Middle frontal gyrus (tissue), 1 donor: Measurements from ENCODE around the gene ANKRD40CL.

Experiments
- DNase-seq: peaks from one replicate; pipeline ENCODE4 v3.0.0-alpha.2; 2015; ENCODE audit warnings: low spot score; ENCODE audit errors: extremely low spot score

ANKRD40CL gene

DNA sequence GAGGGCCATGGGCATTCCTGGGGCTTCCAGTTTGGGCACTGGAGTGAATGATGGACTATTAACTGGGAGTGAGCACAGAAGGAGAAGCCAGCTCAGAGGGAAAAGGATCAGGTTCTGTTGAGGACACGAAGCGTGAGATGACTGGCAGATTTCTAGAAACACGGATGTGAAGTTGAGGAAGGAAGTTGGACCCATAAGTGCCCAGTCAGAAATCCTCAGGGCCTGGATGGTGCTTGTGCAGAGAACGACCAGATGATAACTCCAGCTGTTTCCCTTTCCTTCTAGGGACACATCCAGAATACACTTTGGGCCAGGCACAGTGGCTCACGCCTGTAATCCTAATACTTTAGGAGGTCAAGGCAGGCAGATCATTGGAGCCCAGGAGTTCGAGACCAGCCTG lies 23.3 kb upstream of the ANKRD40CL start:
- DNase-seq, result no peak

DNA sequence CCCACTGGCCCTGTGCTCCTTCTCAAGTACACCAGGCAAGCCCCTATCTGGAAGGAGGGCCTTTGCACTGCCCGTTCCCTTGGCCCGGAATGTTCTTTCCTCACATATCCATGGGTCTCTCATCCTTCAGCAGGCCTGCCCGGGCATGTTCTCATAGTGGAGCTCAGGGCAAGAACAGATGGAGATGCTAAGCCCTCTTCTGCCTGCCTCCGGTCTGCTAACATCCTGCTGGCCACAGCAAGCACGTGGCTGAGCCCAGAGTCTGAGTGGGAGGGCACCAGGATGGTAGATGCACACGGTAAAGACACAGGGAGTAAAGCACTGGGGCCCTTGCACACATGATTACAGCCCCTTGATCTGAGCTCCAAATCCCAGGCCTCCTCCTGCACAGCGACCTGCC lies 19.8 kb upstream of the ANKRD40CL start:
- no peak for DNase-seq

DNA sequence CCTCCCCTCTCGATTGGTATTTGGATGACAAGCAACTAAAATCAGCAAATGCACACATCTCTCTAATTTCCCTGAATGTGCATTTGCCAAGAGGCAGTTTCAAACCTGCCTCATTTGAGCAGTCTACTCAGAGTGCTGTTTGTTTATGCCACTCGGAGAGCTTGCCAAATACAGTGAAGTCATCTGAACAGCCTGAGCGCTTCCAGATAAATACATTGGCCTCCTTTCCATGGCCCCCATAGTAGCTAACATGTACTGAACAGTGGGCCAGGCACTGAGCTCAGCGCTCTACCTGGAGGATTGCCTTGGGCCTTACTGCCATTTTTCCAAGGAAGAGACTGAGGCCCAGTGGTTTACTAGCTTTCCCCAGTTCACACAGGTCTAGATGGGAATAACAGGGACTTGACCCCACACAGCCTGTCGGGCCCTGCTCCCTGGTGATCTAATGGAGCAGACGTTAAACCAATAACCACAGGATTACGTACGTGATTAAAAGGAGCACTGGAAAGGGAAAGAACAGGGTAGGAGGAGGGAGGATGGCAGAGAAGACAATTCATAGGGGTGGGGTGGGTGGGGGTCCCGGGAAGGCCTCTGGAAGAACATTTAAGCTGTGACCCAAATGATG lies 18.7 kb upstream of the ANKRD40CL start:
- DNase-seq, result no peak

DNA sequence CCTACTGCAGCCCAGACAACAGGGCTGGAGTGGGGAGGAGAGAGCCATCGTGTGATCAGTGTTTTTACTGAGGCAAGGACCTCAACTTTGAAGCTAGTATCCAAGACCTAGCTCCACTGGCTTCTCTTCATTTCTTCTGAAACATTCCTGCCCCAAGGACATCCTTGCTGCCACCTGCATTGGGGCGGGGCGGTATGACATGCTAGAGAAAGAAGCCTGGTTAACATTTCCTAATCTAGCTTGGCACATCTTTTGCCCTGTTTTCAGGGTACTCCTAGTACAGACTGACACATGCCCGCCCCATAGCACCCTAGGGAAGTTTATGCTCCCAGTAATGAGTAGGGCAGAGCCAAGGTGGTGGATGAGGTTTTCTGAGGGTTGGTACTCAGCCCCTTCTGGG lies 17.8 kb upstream of the ANKRD40CL start:
- no peak for DNase-seq

DNA sequence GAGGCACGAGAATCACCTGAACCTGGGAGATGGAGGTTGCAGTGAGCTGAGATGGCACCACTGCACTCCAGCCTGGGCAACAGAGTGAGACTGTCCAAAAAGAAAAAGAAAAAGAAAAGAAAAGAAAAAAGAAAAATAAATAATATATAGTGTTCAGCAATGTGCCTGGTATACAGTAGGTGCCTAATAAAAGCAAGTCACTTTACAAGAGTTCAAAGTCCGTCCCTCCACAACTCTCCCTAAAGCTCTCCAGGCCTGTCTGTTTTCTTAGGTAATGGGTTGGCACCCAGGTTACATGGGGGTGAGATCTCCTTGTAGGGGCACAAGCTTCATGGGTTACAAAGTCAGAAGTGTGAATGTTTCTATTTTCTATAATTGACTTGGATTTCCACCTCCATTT lies 16.6 kb upstream of the ANKRD40CL start:
- no peak for DNase-seq

DNA sequence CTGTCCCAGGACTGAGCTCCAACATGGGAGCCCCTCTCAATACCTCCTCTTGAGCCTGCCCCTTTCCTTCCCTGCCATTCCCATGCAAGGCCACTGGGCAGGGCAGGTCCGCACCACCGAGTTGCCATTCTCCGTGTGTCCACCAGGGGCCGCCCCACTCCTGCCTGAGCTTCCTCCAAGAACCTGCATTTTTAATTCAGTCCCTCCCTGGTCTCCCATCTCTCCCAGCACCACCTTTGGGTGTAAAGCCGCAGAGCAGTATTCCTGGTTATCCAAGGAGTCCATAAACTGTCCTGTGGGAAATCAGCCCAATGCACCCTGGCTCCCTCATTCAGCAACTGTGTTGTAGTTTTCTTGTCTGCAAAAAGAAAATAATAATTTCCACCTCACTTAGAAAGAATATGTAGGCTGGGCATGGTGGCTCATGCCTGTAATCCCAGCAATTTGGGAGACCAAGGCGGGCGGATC lies 15.9 kb upstream of the ANKRD40CL start:
- DNase-seq, result peak; percentile 74

DNA sequence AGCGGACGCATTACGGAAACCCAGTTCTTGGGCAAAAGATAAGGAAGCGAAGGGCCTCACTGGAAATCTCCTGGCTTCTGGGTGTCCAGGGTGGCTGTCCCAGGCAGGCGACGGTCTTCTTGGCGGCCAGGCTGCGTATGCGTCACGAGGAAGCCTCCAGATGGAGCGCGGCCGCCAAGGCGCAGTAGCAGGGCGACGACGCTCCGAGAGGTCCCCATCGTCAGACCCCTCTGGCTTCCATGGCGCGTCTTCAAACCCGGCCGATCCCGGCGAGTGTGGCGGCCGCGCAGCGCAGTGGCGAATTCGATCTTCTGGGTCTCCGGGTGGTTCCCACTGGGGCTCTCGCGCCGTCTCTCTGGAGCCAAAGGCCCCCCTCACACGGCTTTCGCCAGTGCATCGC lies 13.8 kb upstream of the ANKRD40CL start:
- DNase-seq, result no peak

DNA sequence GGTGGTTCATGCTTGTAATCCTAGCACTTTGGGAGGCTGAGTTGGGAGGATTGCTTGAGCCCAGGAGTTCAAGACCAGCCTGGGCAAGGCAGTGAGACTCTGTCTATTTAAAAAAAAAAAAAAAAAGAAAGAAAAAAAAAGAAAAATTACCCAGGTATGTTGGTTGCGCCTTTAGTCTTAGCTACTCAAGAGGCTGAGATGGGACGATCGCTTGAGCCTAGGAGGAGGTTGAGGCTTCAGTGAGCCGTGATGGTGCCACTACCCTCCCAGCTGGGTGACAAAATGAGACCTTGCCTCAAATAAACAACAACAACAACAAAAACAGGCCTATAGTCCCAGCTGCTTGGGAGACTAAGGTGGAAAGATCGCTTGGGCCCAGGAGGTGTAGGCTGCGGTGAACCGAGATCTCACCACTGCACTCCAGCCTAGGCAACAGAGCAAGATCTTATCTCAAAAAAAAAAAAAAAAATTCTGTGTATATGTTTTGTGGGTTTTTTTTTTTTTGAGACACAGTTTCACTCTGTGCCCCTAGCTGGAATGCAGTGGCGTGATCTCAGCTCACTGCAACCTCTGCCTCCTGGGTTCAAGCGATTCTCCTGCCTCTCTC lies 12.5 kb upstream of the ANKRD40CL start:
- no peak for DNase-seq

DNA sequence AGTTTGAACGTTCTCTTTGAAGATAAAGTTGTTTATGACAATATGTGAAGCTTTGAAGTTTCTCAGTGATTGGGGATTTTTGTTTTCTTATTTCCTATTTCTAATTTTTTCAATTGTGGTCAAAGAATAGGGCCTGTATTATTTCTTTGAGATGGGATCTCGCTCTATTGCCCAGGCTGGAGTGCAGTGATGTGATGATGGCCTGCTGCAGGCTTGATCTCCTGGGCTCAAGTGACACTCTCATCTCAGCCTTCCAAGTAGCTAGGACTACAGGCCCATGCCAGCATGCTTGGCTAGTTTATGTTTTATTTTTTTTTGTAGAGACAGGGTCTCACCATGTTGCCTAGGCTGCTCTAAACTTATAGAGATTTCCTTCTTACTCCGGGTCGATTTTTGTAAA lies 11.7 kb upstream of the ANKRD40CL start:
- DNase-seq, result no peak

DNA sequence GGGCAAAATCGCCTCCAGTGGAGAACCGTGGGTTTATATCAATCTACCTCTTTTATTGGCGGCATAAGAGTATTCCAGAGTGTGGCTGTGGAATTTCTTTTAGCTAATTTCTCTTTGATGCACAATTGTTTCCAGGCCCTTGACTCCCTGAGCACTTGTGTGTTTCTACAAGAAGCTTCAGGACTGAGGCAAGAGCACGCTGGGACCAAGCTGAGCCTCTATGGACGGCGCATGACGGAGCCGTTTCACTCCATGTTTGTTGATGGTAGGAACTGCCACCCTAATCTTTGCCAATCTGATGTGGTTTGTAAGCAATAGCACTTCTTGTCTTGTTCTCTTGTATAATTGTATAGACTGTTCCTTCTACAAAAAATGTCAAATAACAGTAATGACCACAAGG lies 11.2 kb upstream of the ANKRD40CL start:
- no peak for DNase-seq

DNA sequence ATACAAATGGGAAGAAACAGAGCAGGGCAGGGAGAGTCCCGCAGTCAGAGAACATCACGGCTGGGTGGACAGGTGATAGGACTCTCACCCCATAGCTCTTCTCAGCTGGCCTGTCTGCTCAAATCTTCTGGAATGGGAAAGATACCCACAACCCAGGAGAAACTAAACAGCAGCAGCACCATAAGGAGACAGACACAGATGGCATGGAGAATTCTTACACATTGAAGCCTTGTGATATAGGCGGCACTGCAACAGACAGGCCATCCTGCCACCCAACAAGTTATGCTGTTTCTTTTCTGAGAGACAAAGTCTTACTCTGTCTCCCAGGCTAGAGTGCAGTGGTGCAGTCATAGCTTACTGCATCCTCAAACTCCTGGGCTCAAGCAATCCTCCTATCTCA lies 8.6 kb upstream of the ANKRD40CL start:
- DNase-seq, result no peak

DNA sequence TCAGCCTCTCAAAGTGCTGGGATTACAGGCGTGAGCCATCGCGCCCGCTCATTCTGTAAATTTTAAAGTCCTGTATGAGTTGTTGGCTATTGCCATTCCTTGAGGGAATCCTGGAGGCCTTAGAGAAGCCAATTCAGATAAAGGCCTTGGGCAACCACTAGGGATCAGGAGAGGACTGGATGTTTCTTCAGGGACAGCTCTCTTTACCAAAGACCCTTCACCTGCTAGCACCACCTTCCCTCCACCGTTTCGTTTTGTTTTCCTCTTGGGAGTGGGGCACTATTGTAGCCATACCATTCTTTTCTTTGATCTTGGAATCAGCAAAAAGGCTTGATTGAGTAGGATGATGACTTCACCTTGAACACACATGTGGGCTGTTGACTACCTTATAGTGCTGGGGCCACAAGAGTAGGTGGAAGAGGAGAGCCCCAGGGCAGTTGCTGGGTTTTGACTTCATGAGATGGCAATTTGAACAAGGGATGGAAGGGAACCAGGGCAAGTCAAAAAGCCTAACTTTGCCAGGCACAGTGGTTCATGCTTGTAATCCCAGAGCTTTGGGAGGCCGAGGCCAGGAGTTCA lies 7.0 kb upstream of the ANKRD40CL start:
- no peak for DNase-seq

DNA sequence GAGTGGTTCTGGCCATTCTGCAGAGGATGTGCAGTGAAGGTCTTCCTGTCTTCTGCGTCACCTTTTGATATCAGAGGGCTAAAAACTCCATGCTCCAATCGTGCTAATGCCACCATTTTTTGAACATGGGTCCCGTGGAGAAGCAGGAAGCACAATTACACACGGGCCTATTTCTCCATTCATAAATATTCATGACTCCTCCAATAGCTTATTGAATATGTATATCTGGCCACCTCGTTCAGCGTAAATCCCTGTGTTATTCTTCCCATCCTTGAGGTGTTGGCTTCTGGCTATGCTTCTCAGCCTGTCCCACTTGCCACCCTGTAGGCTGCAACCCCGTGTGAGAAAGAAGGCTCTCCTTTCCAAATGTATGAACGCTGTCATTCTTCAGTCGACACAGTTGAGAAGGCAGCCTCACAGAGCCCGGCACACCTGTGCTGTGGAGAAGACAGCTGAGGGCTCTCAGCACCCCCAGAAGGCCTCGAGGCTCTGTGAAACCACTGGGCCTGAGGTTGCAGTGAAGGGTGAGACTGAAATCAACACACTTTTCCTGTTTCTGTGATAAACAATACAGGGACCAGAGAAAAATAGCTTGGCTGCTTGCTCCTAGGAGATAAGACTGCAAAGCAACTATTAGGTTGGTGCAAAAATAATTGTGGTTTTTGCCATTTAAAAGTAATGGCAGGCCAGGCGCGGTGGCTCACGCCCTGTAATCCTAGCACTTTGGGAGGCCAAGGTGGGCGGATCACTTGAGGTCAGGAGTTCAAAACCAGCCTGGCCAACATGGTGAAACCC lies 4.9 kb upstream of the ANKRD40CL start:
- DNase-seq, result no peak

DNA sequence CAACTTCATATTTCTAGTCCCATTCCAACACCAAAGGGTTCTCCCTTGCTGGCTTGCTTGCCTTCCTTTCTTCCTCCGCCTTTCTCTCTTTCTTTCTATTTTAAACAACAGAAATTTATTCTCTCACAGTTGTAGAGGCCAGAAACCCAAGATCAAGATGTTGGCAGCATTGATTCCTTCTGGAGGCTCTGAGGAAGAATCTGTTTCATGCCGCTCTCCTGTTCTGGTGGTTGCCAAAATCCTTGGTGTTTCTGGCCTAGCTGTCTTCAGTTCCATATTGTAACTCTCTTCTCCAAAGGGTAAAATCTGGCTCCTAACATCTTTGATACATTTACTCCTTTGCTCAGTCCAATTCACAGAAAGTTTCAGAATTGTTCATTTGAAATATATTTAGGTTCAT lies 3.0 kb upstream of the ANKRD40CL start:
- DNase-seq, result no peak

DNA sequence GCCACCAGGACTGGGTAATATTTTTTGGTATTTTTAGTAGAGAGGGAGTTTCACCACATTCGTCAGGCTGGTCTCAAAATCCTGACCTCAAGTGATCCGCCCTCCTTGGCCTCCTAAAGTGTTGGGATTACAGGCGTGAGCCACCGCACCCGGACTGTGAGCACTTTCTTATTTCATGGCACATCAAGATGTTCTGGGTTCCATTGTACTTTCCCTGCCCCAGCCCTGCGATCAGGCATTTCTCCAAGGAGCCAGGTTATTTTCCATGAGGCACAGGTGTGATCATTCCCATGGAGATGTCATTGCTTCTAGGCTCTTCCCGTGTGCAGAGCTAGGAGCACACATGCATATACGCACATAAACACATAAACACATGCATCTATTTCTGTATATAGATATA lies 2.6 kb upstream of the ANKRD40CL start:
- DNase-seq, result no peak

DNA sequence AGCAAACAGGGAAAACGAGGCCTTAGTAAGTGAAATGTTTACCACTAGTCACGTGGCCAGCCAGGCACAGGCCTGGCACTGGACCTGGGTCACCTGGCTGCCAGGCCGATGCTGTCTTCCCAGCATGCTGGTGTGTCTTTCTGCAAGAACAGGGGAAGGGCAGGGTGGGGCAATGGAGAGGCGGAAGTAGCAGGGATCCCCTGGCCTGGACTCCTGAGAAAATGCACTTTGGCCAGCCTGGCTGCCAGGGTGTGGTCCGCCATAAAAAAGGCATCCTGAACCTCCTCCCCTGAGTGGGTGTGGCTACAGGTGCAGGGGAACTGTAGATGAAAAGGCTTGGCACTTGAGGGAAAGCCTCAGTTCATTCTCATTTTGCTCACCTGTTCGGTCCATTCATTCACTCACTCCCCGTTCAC lies 1.0 kb upstream of the ANKRD40CL start:
- DNase-seq, result no peak

DNA sequence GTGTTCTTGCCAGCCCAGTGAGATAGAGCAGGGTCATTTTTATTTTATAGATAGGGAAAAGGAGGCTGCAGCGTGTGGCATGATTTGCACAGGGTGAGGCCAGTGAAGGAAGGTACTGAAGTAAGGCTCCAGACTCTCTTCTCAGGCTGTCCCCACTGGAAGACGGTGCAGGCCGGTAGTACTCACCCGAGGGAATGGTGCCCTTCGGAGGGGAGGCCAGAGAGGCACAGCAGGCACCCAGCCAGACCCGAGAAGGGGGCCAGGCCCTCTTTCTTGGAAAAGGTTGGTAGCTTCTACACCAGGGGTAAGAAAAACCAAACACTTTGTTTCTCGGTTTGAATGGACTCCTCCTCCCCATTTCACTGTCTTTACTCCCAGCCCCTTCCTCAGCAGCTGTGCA lies 288 bp downstream of the ANKRD40CL start:
- no peak for DNase-seq

DNA sequence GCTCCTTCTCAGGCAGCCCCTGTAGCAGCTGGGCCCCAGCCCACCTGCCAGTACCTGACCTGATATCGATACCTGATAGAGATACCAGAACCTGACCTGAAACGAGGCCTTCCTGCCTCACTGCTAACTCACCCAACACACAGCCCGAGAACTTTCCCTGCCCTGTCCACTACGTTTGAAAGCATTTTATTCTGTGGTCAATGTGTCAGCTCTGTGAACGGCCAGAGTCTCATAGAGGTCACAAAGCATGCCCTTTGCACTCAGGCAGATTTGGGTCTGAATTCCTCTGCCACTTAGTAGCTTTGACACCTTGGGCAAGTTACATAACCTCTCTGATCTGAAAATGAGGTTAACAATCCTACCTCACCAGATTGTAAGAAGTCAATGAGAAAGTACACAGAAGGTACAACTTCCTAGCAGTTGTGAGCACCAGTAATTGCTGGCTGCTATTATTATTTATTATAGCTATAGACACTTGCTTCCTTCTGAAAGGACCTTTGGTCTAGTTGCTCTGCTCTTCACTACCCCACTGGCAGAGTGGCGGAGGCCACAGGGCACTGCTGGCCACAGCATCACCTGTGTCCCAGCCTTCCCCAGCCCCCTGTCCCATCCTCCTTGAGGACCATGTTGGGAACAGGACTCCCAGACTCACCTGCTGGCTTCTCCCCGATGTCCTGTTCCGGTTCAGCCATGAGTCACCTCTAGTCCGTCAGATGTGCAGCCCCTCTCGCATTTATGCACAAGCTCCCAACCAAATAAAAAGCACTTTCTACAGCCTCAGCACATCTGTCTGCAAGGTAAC lies 895 bp downstream of the ANKRD40CL start:
- DNase-seq, result no peak

DNA sequence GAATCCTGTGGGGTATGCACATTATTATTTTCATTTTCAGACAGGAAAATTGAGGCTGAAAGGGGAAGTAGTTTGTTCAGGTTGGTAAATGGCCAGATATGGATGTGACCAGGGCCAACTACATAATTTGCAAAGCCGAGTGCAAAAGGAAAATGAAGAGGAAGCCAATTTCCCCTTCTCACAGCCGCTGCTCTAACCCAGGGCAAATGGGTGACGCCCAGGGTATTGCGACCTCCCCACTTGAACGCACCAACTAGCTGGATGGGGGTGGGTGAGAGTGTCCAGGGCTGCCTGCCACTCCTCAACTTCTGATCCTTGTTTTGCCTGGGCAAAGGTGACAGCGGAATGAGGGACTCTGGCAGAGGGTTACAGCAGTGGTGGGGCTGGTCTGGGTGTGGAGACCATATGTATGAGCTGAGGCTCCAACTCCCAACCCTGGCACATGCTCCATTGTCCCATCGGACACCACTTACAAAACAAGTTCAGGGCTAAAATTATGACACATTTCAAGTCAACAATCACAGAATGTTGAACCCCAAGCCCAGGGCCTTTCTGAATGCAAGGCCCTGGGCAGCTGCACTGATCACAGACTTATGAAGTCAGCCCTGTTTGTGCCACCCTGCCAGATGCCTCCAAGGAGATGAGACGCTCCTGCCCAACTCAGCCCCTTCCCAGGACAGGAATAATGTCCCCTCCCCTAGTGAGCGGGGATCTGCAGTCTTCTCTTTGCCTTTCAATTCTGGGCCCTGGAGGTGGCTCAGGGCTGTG lies 1.7 kb downstream of the ANKRD40CL start:
- DNase-seq, result no peak

DNA sequence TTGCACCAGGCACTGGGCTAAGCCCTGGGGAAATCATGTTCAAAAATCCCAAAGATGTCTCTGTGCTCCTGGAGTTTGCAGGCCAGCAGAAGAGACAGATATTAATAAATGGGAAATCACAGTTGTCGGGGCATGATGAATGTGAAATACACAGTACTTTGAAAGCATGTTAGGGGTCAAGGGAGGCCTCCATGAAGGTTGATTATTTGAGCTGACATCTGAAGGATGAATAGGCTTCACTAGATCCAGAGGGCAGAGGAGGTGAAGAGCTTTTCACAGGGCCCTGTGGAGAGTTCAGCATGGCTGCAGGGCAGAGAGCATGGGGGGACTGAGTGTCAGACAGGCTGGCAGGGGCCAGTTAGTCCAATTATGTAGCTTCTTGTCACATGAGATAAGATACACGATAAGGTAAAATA lies 2.6 kb downstream of the ANKRD40CL start:
- DNase-seq, result no peak
